HCT116 (cell line): ENCODE data around the gene ZDHHC14.

Source experiments
- CEBPB ChIP-seq: IDR thresholded peaks from 2 replicates; pipeline ENCODE4 v1.6.1; 2012; ENCODE audit warnings: low read depth
- EGR1 ChIP-seq: IDR thresholded peaks from 2 replicates; pipeline ENCODE4 v1.6.1; 2012; ENCODE audit warnings: low read depth
- EZH2 ChIP-seq: fragments of 200-600 bp; sonication (generic); IDR thresholded peaks from 2 replicates; pipeline ENCODE4 v1.6.1; 2017; ENCODE audit warnings: antibody characterized with exemption, mixed run types
- POLR2AphosphoS5 ChIP-seq: IDR thresholded peaks from 2 replicates; pipeline ENCODE4 v1.6.1; 2011; ENCODE audit warnings: mild to moderate bottlenecking, low read depth, low read length, moderate library complexity
- SIN3A ChIP-seq: IDR thresholded peaks from 2 replicates; pipeline ENCODE4 v1.6.1; 2012; ENCODE audit warnings: low read depth
- ZNF274 ChIP-seq: fragments of 200-500 bp; sonication (Bioruptor generic); IDR thresholded peaks from 2 replicates; pipeline ENCODE4 v1.6.1; 2014; ENCODE audit warnings: mild to moderate bottlenecking, low read depth, low read length, inconsistent platforms
- TF ChIP-seq, protein P1 (sequence below), 3 experiments: fragments of 200-600 bp in 1 of 3; sonication (generic) in 1 of 3; IDR thresholded peaks in 2 of 3; conservative IDR thresholded peaks in 1 of 3; 2 replicates each; pipeline ENCODE4 v1.5.1; 2012 to 2017; ENCODE audit warnings: low read depth in 2 of 3, low read length in 2 of 3, antibody characterized with exemption in 1 of 3, borderline replicate concordance in 1 of 3, control low read depth in 1 of 3, mild to moderate bottlenecking in 1 of 3, mixed read lengths in 1 of 3, mixed run types in 1 of 3, moderate library complexity in 1 of 3; ENCODE audit not compliant: insufficient read depth in 1 of 3
- TF ChIP-seq, protein P2 (sequence below): IDR thresholded peaks from 2 replicates; pipeline ENCODE4 v1.6.1; 2012; ENCODE audit warnings: low read depth

DNA sequence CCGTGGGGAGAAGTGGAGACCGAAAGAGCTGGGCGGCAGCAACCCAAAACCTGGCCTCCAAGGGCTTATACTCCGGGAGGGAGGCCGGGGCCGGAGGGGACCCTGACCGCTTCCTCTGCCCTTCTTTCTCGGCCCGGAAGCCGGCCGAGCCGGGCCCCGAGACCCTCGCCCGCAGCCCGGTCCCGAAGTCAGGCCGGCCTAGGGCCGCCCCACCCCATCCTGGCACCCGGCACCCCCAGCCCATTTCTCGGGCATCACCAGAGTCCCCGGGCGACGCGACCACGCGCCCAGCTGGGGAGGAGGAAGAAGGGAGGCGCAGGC, 572 bp upstream of the ZDHHC14 start:
- TF ChIP-seq, protein P1, sequence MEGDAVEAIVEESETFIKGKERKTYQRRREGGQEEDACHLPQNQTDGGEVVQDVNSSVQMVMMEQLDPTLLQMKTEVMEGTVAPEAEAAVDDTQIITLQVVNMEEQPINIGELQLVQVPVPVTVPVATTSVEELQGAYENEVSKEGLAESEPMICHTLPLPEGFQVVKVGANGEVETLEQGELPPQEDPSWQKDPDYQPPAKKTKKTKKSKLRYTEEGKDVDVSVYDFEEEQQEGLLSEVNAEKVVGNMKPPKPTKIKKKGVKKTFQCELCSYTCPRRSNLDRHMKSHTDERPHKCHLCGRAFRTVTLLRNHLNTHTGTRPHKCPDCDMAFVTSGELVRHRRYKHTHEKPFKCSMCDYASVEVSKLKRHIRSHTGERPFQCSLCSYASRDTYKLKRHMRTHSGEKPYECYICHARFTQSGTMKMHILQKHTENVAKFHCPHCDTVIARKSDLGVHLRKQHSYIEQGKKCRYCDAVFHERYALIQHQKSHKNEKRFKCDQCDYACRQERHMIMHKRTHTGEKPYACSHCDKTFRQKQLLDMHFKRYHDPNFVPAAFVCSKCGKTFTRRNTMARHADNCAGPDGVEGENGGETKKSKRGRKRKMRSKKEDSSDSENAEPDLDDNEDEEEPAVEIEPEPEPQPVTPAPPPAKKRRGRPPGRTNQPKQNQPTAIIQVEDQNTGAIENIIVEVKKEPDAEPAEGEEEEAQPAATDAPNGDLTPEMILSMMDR (IDR thresholded peaks at IDR 0.05 in 2 of 3, conservative IDR thresholded peaks at IDR 0.05 in 1 of 3; ENCODE audit: borderline replicate concordance in 1 of 3, insufficient read depth in 1 of 3, low read depth in 2 of 3, low read length in 2 of 3) = no peak
- TF ChIP-seq EZH2 = no peak
- TF ChIP-seq EGR1 = no peak
- TF ChIP-seq POLR2AphosphoS5 = no peak
- no peak for TF ChIP-seq ZNF274
- TF ChIP-seq, protein P2, sequence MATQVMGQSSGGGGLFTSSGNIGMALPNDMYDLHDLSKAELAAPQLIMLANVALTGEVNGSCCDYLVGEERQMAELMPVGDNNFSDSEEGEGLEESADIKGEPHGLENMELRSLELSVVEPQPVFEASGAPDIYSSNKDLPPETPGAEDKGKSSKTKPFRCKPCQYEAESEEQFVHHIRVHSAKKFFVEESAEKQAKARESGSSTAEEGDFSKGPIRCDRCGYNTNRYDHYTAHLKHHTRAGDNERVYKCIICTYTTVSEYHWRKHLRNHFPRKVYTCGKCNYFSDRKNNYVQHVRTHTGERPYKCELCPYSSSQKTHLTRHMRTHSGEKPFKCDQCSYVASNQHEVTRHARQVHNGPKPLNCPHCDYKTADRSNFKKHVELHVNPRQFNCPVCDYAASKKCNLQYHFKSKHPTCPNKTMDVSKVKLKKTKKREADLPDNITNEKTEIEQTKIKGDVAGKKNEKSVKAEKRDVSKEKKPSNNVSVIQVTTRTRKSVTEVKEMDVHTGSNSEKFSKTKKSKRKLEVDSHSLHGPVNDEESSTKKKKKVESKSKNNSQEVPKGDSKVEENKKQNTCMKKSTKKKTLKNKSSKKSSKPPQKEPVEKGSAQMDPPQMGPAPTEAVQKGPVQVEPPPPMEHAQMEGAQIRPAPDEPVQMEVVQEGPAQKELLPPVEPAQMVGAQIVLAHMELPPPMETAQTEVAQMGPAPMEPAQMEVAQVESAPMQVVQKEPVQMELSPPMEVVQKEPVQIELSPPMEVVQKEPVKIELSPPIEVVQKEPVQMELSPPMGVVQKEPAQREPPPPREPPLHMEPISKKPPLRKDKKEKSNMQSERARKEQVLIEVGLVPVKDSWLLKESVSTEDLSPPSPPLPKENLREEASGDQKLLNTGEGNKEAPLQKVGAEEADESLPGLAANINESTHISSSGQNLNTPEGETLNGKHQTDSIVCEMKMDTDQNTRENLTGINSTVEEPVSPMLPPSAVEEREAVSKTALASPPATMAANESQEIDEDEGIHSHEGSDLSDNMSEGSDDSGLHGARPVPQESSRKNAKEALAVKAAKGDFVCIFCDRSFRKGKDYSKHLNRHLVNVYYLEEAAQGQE = no peak
- no peak for TF ChIP-seq CEBPB
- no peak for TF ChIP-seq SIN3A
